ENCODE data around the gene PADI1.

DNA sequence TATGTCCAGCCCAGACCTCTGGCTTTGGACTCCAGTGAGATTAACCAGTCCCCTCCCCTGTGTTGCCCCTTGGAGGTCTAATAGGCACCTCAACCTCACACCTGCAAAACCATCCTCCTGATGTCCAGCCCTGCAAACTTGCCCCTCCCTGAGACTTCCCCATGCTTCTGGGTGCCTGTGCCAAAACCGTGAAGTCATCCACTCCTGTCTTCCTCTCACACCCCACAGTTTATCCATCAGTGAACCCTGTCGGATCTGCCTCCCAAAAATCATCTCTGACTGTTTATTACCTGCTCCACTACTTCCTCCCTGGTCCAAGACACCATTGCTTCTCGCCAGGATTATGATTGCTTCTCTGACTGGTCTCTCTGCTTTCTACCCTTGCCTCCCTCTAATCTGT lies 31.7 kb upstream of the PADI1 start:
- TF ChIP-seq, protein P1, sequence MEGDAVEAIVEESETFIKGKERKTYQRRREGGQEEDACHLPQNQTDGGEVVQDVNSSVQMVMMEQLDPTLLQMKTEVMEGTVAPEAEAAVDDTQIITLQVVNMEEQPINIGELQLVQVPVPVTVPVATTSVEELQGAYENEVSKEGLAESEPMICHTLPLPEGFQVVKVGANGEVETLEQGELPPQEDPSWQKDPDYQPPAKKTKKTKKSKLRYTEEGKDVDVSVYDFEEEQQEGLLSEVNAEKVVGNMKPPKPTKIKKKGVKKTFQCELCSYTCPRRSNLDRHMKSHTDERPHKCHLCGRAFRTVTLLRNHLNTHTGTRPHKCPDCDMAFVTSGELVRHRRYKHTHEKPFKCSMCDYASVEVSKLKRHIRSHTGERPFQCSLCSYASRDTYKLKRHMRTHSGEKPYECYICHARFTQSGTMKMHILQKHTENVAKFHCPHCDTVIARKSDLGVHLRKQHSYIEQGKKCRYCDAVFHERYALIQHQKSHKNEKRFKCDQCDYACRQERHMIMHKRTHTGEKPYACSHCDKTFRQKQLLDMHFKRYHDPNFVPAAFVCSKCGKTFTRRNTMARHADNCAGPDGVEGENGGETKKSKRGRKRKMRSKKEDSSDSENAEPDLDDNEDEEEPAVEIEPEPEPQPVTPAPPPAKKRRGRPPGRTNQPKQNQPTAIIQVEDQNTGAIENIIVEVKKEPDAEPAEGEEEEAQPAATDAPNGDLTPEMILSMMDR (IDR thresholded peaks at IDR 0.05; ENCODE audit: low read depth, low read length): no peak
- no peak for TF ChIP-seq EZH2phosphoT487 (IDR thresholded peaks at IDR 0.05; ENCODE audit: low read depth)
